Calu3 (cell line): ENCODE measurements around the gene SCYGR5. TPM values are rescaled to one million over a fixed set of nuclear protein-coding genes. Genes with fewer than 3 reads are reported as not detected.
"Not testable (repeated sequence)": the region's sequence is repeated elsewhere in the genome, so short reads cannot be mapped to it uniquely, and the experiment has no call there.

Experiments used
- BruUV-seq: library from RNA; stranded (reverse); fragments of 400-500 nt; replicated peaks from 2 replicates; lab custom pipeline; 2021; lab: Mats Ljungman, UMichigan
- CTCF ChIA-PET: fragments of 300-600 bp; sonication (Branson Sonifier 250); formaldehyde crosslinking; loops from one replicate; lab custom pipeline; 2022; ENCODE audit warnings: antibody characterized with exemption; lab: Charles Lee
- DNase-seq: peaks from one replicate; pipeline ENCODE4 v3.0.0; 2022
- H3K27ac Mint-ChIP-seq: one replicate; pipeline ENCODE4 v1.8.0; 2022; ENCODE audit warnings: mixed read lengths; ENCODE audit not compliant: unreplicated experiment
- H3K27me3 Mint-ChIP-seq: one replicate; pipeline ENCODE4 v1.8.0; 2022; ENCODE audit warnings: mixed read lengths; ENCODE audit not compliant: unreplicated experiment
- H3K36me3 Mint-ChIP-seq: one replicate; pipeline ENCODE4 v1.8.0; 2022; ENCODE audit warnings: mild to moderate bottlenecking, moderate library complexity, mixed read lengths; ENCODE audit not compliant: insufficient read depth, unreplicated experiment
- H3K4me1 Mint-ChIP-seq: one replicate; pipeline ENCODE4 v1.8.0; 2022; ENCODE audit warnings: mild to moderate bottlenecking, low read depth, mixed read lengths; ENCODE audit not compliant: unreplicated experiment
- H3K4me3 Mint-ChIP-seq: one replicate; pipeline ENCODE4 v1.8.0; 2022; ENCODE audit warnings: mild to moderate bottlenecking, low read depth, moderate library complexity, mixed read lengths; ENCODE audit not compliant: unreplicated experiment
- H3K9me3 Mint-ChIP-seq: one replicate; pipeline ENCODE4 v1.8.0; 2022; ENCODE audit warnings: low read depth, mixed read lengths; ENCODE audit not compliant: unreplicated experiment
- CTCF ChIP-seq: fragments of 200-600 bp; IDR thresholded peaks from one replicate; pipeline ENCODE4 v1.8.0; 2022; ENCODE audit warnings: antibody characterized with exemption; ENCODE audit not compliant: unreplicated experiment
- intact Hi-C: fragments of 100-400 bp; cut with micrococcal nuclease; formaldehyde crosslinking; loops from one replicate; pipeline ENCODE4 v1.10.0; 2022; ENCODE audit not compliant: unreplicated experiment
- total RNA-seq: library from RNA; stranded (reverse); gene quantifications from 2 replicates; pipeline ENCODE4 v1.2.3, GENCODE V29; 2022

Gene SCYGR5
- total RNA-seq, 1 experiment from 2014 or later: not detected

GRCh38 chr2:227661025-227661649 is 5.5 kb upstream of the SCYGR5 start:
- BruUV-seq: no TSS peak
- CTCF ChIA-PET: no interaction called here
- H3K27ac Mint-ChIP-seq: no peak overlapping the region
- H3K9me3 Mint-ChIP-seq: no peaks in the 10 kb centered on the region
- TF ChIP-seq CTCF: no peak
- DNase-seq: no peak
- H3K4me1 Mint-ChIP-seq: no peaks in the 10 kb centered on the region
- no peak overlapping the region for H3K4me3 Mint-ChIP-seq
- no peaks in the 10 kb centered on the region for H3K36me3 Mint-ChIP-seq
- intact Hi-C loops: no loop called here
- no peaks in the 10 kb centered on the region for H3K27me3 Mint-ChIP-seq

GRCh38 chr2:227661827-227662226 is 4.8 kb upstream of the SCYGR5 start:
- BruUV-seq: no TSS peak
- Mint-ChIP-seq H3K27me3 (no peaks in the 10 kb centered on the region), H3K4me1 (no peaks in the 10 kb centered on the region), H3K9me3 (no peaks in the 10 kb centered on the region), H3K27ac (no peak overlapping the region), H3K36me3 (no peaks in the 10 kb centered on the region), H3K4me3 (no peak overlapping the region)
- intact Hi-C loops: no loop called here
- DNase-seq: no peak
- TF ChIP-seq CTCF: no peak
- CTCF ChIA-PET: interaction anchor here (0.6 to 1.8 kb wide), 2 partner anchors 104 to 318 kb away, joined by 3 to 7 read pairs; no protein-coding TSS in a partner anchor

GRCh38 chr2:227665189-227665940 is 1.2 kb upstream of the SCYGR5 start:
- BruUV-seq: no TSS peak
- TF ChIP-seq CTCF: no peak
- Mint-ChIP-seq H3K27ac (no peak overlapping the region), H3K4me1 (no peaks in the 10 kb centered on the region), H3K9me3 (no peaks in the 10 kb centered on the region), H3K4me3 (no peak overlapping the region), H3K27me3 (no peaks in the 10 kb centered on the region), H3K36me3 (no peaks in the 10 kb centered on the region)
- CTCF ChIA-PET: no interaction called here
- no peak for DNase-seq
- intact Hi-C loops: no loop called here

GRCh38 chr2:227671170-227671905 is 4.7 kb downstream of the SCYGR5 start:
- BruUV-seq: no TSS peak
- H3K4me3 Mint-ChIP-seq: no peak overlapping the region
- CTCF ChIA-PET: no interaction called here

GRCh38 chr2:227673620-227674019 is 7.0 kb downstream of the SCYGR5 start:
- DNase-seq, H3K4me1 Mint-ChIP-seq, H3K9me3 Mint-ChIP-seq, H3K27ac Mint-ChIP-seq, H3K4me3 Mint-ChIP-seq, CTCF ChIA-PET, BruUV-seq, H3K27me3 Mint-ChIP-seq, intact Hi-C loops, H3K36me3 Mint-ChIP-seq: not testable (repeated sequence)

More at GRCh38 chr2:227671170-227671905, 4.7 kb downstream of the SCYGR5 start:
- Mint-ChIP-seq H3K27ac (no peak overlapping the region), H3K36me3 (no peaks in the 10 kb centered on the region), H3K9me3 (no peaks in the 10 kb centered on the region), H3K27me3 (no peaks in the 10 kb centered on the region), H3K4me1 (no peaks in the 10 kb centered on the region)
- no peak for DNase-seq
- intact Hi-C loops: no loop called here
- TF ChIP-seq CTCF: no peak
